Stomach (tissue), 4 donors: ENCODE measurements around the gene THSD4.

ENCODE experiments used
- CTCF ChIP-seq, 7 experiments: fragments of 450-650 bp in 4 of 7; fragments of 200-600 bp in 3 of 7; sonication (generic) in 3 of 7; IDR thresholded peaks; one replicate each; pipeline ENCODE4 v1.5.1; 2016 to 2019; ENCODE audit warnings: antibody characterized with exemption in 7 of 7, control low read depth in 2 of 7, mild to moderate bottlenecking in 1 of 7
- EP300 ChIP-seq: sonication (generic); formaldehyde crosslinking; IDR thresholded peaks from one replicate; pipeline ENCODE4 v1.6.1; 2017; ENCODE audit warnings: antibody characterized with exemption
- POLR2A ChIP-seq, 4 donors: fragments of 450-650 bp; IDR thresholded peaks; one replicate each; pipeline ENCODE4 v1.6.1; 2016; ENCODE audit warnings: antibody characterized with exemption in 4 of 4, control low read depth in 2 of 4, mild to moderate bottlenecking in 1 of 4, moderate library complexity in 1 of 4
- POLR2AphosphoS5 ChIP-seq, 3 donors: sonication (generic); formaldehyde crosslinking; IDR thresholded peaks; one replicate each; pipeline ENCODE4 v1.6.1; 2016; ENCODE audit warnings: antibody characterized with exemption in 3 of 3

DNA sequence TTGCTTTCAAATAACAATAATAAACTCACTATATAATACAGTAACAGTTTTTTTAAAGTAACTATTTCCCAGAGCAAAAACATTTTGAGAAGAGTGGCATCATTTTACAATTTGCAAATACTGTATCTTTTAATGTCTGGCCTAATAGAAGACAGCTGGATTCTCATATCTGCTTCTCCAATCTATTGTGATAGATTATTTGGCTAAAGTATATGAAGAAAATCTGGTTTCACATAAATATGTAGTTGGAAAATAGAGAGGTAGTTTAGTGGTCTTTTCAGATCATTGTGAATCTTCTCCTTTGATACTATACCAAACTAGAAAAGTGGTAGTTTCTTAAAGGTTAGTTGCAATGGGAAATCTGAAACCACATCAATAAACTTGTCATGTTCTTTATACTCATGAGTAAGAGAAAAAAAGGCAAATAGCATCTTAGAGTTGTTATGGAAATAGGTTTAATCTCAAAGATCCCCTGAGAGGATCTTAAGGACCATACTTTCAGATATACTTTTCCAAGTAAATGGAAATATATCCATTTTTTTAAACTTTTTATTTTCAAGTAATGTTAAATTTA lies 570.2 kb downstream of the THSD4 start:
- no peak for TF ChIP-seq POLR2AphosphoS5 (IDR thresholded peaks at IDR 0.05)
- TF ChIP-seq CTCF (IDR thresholded peaks at IDR 0.05): no peak
- TF ChIP-seq POLR2A (IDR thresholded peaks at IDR 0.05): no peak
- no peak for TF ChIP-seq EP300
